ENCODE measurements around the gene DUSP18.
"Not testable (repeated sequence)": the region's sequence is repeated elsewhere in the genome, so short reads cannot be mapped to it uniquely, and the experiment has no call there.

DUSP18 gene

GRCh38 chr22:30636226-30637077, 31.2 kb downstream of the DUSP18 start:
- no peak for DNase-seq

DNA sequence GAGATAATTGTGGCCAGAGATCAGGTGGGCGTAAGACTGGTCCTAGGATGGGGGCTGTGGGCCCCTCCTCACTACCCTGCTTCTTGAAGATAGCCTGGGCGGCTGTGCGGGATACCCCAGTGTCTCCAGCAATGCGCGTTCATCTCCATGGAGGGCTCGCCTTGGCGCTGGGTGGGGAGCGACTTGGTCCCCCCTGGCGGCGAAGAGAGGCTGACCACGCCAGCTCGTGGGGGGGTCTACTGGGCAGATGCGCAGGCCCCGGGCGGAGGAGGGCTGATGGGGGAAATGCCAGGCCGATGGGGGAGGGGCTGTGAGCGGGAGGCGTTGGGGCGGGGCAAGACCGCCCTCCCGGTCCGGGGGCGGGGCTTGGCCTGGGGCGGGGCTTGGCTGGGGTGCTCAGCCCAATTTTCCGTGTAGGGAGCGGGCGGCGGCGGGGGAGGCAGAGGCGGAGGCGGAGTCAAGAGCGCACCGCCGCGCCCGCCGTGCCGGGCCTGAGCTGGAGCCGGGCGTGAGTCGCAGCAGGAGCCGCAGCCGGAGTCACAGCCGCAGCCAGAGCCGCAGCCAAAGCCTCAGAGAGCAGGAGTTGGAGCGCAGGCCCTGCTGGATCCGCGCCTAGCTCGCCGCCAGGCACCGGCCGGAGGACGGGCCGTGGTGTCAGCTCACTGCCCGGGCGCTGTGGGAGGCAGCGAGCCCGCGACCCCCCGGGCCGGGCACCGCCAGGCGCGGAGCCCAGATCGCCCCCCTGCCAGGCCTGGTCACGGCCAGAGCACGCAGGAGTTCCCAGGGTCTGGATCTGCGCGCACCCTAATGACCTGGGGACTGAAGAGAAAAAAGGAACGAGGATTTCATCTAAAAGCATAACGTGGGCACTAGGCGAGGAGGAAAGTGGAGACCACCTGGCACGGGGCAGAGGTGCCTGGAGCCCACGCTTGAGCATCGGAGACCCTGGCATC, 32.1 kb downstream of the DUSP18 start, which contains the start of gene SLC35E4:
TSS of gene SLC35E4 (plus strand) at position 509 of the 953 bp plus-strand sequence. CDS start 670 bp downstream, outside the sequence.
- peak; percentile 66 to 89 for DNase-seq

- peak; percentile 74 to 94 for DNase-seq
Measured at GRCh38 chr22:30634471-30635233, 33.0 kb downstream of the DUSP18 start.

DNA sequence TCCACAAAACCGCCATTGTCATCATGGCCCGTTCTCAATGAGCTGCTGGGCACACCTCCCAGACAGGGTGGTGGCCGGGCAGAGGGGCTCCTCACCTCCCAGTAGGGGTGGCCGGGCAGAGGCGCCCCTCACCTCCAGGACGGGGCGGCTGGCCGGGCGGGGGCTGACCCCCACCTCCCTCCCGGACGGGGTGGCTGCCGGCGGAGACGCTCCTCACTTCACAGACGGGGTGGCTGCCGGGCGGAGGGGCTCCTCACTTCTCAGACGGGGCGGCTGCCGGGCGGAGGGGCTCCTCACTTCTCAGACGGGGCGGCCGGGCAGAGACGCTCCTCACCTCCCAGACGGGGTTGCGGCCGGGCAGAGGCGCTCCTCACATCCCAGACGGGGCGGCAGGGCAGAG, 36.2 kb downstream of the DUSP18 start:
- DNase-seq: not testable (repeated sequence)

GRCh38 chr22:30628491-30628890, 39.2 kb downstream of the DUSP18 start:
- no peak for DNase-seq

DNA sequence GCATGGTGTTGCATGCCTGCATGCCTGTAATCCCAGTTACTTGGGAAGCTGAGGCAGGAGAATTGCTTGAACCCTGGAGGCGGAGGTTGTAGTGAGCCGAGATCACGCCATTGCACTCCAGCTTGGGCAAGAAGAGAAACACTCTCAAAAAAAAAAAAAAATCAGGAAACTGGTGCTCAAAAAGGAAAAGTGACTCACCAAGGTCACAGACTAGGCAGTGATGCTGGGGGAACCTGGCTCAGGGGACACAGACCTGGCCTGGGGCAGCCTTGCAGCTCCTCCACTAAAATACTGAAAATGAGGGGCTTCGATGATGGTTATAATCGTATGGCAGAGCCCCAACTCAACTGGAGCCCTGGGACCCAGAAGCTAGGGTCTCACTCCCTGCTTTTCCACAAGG, 40.2 kb downstream of the DUSP18 start:
- no peak for DNase-seq

GRCh38 chr22:30626413-30626812, 41.3 kb downstream of the DUSP18 start:
- no peak for DNase-seq

DNA sequence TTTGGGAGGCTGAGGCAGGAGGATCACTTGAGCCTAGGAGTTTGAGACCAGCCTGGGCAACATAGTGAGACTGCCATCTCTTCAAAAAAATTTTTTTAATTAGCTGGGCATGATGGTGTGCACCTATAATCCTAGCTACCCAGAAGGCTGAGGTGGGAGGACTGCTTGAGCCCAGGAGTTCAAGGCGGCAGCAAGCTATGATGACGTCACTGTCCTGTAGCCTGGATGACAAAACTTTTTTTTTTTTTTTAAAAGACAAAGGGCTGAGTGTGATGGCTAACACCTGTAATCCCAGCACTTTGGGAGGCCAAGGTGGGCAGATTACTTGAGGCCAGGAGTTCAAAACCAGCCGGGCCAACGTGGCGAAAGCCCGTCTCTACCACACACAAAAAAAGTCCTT, 47.8 kb downstream of the DUSP18 start:
- not testable (repeated sequence) for DNase-seq

GRCh38 chr22:30617819-30618218, 49.9 kb downstream of the DUSP18 start:
- DNase-seq: no peak

- peak in 1 of 2 donors; percentile 3 for DNase-seq
Measured at GRCh38 chr22:30615543-30615954, 52.1 kb downstream of the DUSP18 start.

- DNase-seq: no peak
Measured at GRCh38 chr22:30614879-30615278, 52.8 kb downstream of the DUSP18 start.

GRCh38 chr22:30614268-30614667, 53.4 kb downstream of the DUSP18 start:
- DNase-seq: no peak

- no peak for DNase-seq
Measured at GRCh38 chr22:30612789-30613188, 54.9 kb downstream of the DUSP18 start.

All from bone marrow (tissue), 2 donors.